Endothelial cell of umbilical vein (primary cell): ENCODE data around the gene HIRA. TPM values are rescaled to one million over a fixed set of nuclear protein-coding genes. Genes with fewer than 3 reads are reported as not detected.

ENCODE experiments used
- BruUV-seq: library from RNA; stranded (reverse); fragments of 400-500 nt; replicated peaks from 2 replicates; lab custom pipeline; 2021; lab: Mats Ljungman, UMichigan
- CTCF ChIA-PET: fragments of 300-600, 350-600 bp; sonication (Branson Sonifier 250); formaldehyde crosslinking; loops from one replicate; lab custom pipeline; 2021; ENCODE audit warnings: antibody characterized with exemption, inconsistent platforms; lab: Charles Lee
- POLR2A ChIA-PET: fragments of 300-600, 350-600 bp; sonication (Branson Sonifier 250); formaldehyde crosslinking; loops from one replicate; lab custom pipeline; 2021; ENCODE audit warnings: antibody characterized with exemption, inconsistent platforms; lab: Charles Lee
- DNase-seq: peaks from one replicate; pipeline ENCODE4 v3.0.0-alpha.2; 2011; ENCODE audit warnings: low read depth, low spot score
- FAIRE-seq: peaks from 2 replicates; lab custom pipeline; 2011; peaks lifted over from hg19 to GRCh38; lab: Jason Lieb, UNC
- H2AFZ ChIP-seq: 2 replicates; pipeline ENCODE4 v1.6.0; 2012; ENCODE audit warnings: low read depth, low read length, control low read depth, inconsistent platforms
- H3K27ac ChIP-seq: 2 replicates; pipeline ENCODE4 v1.5.1; 2011; ENCODE audit warnings: low read depth, mild to moderate bottlenecking, control low read depth, low read length, moderate library complexity; ENCODE audit not compliant: insufficient read depth
- H3K27me3 ChIP-seq, 2 experiments: 2 replicates each; pipeline versions ENCODE4 v1.6.0 to v1.6.1; 2011; ENCODE audit warnings: low read length in 2 of 2, mixed read lengths in 1 of 2; ENCODE audit not compliant: control insufficient read depth in 2 of 2, insufficient read depth in 2 of 2
- H3K36me3 ChIP-seq, 2 experiments: 2 replicates in 1 of 2; 3 replicates in 1 of 2; pipeline ENCODE4 v1.5.1; 2011; ENCODE audit warnings: low read length in 2 of 2, mild to moderate bottlenecking in 1 of 2, moderate library complexity in 1 of 2; ENCODE audit not compliant: control insufficient read depth in 2 of 2, insufficient read depth in 2 of 2; ENCODE audit errors: extremely low read depth in 1 of 2
- H3K4me1 ChIP-seq: 3 replicates; pipeline ENCODE4 v1.5.1; 2011; ENCODE audit warnings: mild to moderate bottlenecking, low read length; ENCODE audit not compliant: control insufficient read depth, insufficient read depth; ENCODE audit errors: extremely low read depth
- H3K4me2 ChIP-seq: 2 replicates; pipeline ENCODE4 v1.6.1; 2011; ENCODE audit warnings: low read length, control low read depth, mixed read lengths; ENCODE audit not compliant: insufficient read depth
- H3K4me3 ChIP-seq, 3 experiments: fragments of 200-600 bp in 1 of 3; sonication (generic), shearing (Covaris generic) in 1 of 3; replicated peaks in 1 of 3; 2 replicates each; pipeline ENCODE4 v1.5.1; 2011 to 2016; ENCODE audit warnings: control low read depth in 3 of 3, low read length in 3 of 3, mild to moderate bottlenecking in 2 of 3, inconsistent platforms in 1 of 3, low read depth in 1 of 3, moderate library complexity in 1 of 3; ENCODE audit not compliant: insufficient read depth in 1 of 3
- H3K79me2 ChIP-seq: 2 replicates; pipeline ENCODE4 v1.6.0; 2012; ENCODE audit warnings: low read length, inconsistent platforms; ENCODE audit not compliant: control insufficient read depth, insufficient read depth
- H3K9ac ChIP-seq: replicated peaks from 2 replicates; pipeline ENCODE3; 2011; ENCODE audit warnings: low read length, control low read depth; ENCODE audit not compliant: insufficient read depth; ENCODE audit errors: extremely low read depth
- H3K9me1 ChIP-seq: replicated peaks from 3 replicates; pipeline ENCODE4 v1.6.0; 2011; ENCODE audit warnings: mild to moderate bottlenecking, low read length; ENCODE audit not compliant: control insufficient read depth, insufficient read depth; ENCODE audit errors: extremely low read depth
- H3K9me3 ChIP-seq: replicated peaks from 2 replicates; pipeline ENCODE4 v1.5.1; 2012; ENCODE audit warnings: low read length, inconsistent platforms; ENCODE audit not compliant: control insufficient read depth, insufficient read depth
- H4K20me1 ChIP-seq: replicated peaks from 2 replicates; pipeline ENCODE3; 2011; ENCODE audit warnings: mild to moderate bottlenecking, low read length; ENCODE audit not compliant: control insufficient read depth, insufficient read depth; ENCODE audit errors: extremely low read depth
- EZH2 ChIP-seq: IDR thresholded peaks from 2 replicates; pipeline ENCODE4 v1.6.1; 2012; ENCODE audit warnings: borderline replicate concordance, low read depth, mild to moderate bottlenecking, moderate library complexity, low read length, inconsistent platforms; ENCODE audit not compliant: severe bottlenecking
- FOS ChIP-seq: IDR thresholded peaks from 2 replicates; pipeline ENCODE4 v1.6.1; 2011; ENCODE audit warnings: mild to moderate bottlenecking, low read length, moderate library complexity, borderline replicate concordance; ENCODE audit not compliant: insufficient read depth
- GATA2 ChIP-seq: IDR thresholded peaks from 2 replicates; pipeline ENCODE4 v1.7.0; 2011; ENCODE audit warnings: low read depth, mild to moderate bottlenecking, moderate library complexity, mixed read lengths, low read length; ENCODE audit not compliant: insufficient read length, insufficient read depth
- JUN ChIP-seq: IDR thresholded peaks from 2 replicates; pipeline ENCODE4 v1.6.1; 2011; ENCODE audit warnings: borderline replicate concordance, low read depth; ENCODE audit not compliant: insufficient read length, insufficient read depth
- MYC ChIP-seq: IDR thresholded peaks from one replicate; pipeline ENCODE4 v1.6.1; 2011; ENCODE audit warnings: mild to moderate bottlenecking, low read depth, low read length
- POLR2A ChIP-seq: IDR thresholded peaks from 2 replicates; pipeline ENCODE4 v1.6.1; 2012; ENCODE audit warnings: low read depth, mild to moderate bottlenecking, control low read depth, low read length
- POLR2AphosphoS5 ChIP-seq: IDR thresholded peaks from 2 replicates; pipeline ENCODE4 v1.6.1; 2012; ENCODE audit warnings: low read depth, mild to moderate bottlenecking, control low read depth, low read length, moderate library complexity; ENCODE audit not compliant: insufficient read depth
- dilution Hi-C: fragments of 300-500 bp; cut with MboI; formaldehyde crosslinking; loops from one replicate; pipeline ENCODE4 v1.15.0; 2019; ENCODE audit warnings: low sequenced_read_pairs; ENCODE audit not compliant: extremely low pct_ligation_motif_present
- intact Hi-C: fragments of 100-400 bp; cut with micrococcal nuclease; formaldehyde crosslinking; loops from one replicate; pipeline ENCODE4 v1.10.0; 2022
- polyA plus RNA-seq, 4 experiments: library from polyadenylated mRNA; depleted of rRNA in 3 of 4; stranded (reverse) in 3 of 4; unstranded in 1 of 4; fragments of >200 nt; gene quantifications; 2 replicates each; pipeline versions ENCODE4 v1.2.1 to v1.2.3, GENCODE V29; 2011 to 2012; ENCODE audit warnings: missing spikeins in 1 of 4
- total RNA-seq: library from RNA; stranded (reverse); gene quantifications from 2 replicates; pipeline ENCODE4 v1.2.3, GENCODE V29; 2021
- TF ChIP-seq, protein P1 (sequence below), 2 donors: IDR thresholded peaks; 1 replicate in 1 of 2; 2 replicates in 1 of 2; pipeline ENCODE4 v1.5.1; 2011; ENCODE audit warnings: low read length in 2 of 2, mild to moderate bottlenecking in 2 of 2, moderate library complexity in 2 of 2, control low read depth in 1 of 2, inconsistent platforms in 1 of 2, low read depth in 1 of 2; ENCODE audit not compliant: insufficient read depth in 1 of 2; ENCODE audit errors: extremely low read depth in 1 of 2
- TF ChIP-seq, protein P2 (sequence below): IDR thresholded peaks from 2 replicates; pipeline ENCODE4 v1.6.1; 2011; ENCODE audit not compliant: insufficient read depth, insufficient read length

The HIRA gene
- total and polyA plus RNA-seq, 2 donors (not counting 3 experiments of a cell fraction or from before 2014, with no cell fraction given): 17.3 to 27.7 TPM

DNA sequence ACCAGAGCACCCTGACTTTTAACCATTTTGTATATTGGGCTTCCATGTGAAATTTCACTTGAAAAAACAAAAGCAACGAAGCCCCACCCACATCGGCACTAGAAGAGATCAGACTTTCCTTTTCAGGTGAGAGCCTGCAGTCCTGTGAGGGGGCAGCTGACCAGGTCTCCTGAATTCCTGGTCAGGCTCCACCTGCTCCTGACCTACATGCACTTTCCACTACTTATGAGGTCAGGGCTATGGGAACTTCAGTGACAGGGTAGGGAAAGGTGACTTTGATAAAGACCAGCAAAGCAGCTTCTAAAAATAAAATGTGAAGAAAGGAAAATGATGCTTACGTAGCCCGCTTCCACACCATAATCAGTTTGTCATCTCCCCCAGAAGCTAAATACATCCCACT, 24.7 kb downstream of the HIRA start:
- Histone ChIP-seq H2AFZ (no peak overlapping the region), H3K4me3 (no peak overlapping the region), H3K9me3 (no peaks in the 10 kb centered on the region), H3K4me2 (no peak overlapping the region), H3K27ac (no peak overlapping the region), H3K9ac (no peak overlapping the region), H4K20me1 (no peaks in the 10 kb centered on the region), H3K9me1 (no peaks in the 10 kb centered on the region), H3K36me3 (peaks cover 6 to 21% of the 10 kb centered on the region in 2 experiments), H3K4me1 (no peaks in the 10 kb centered on the region), H3K79me2 (peaks cover 10% of the 10 kb centered on the region), H3K27me3 (no peaks in the 10 kb centered on the region)
- no TSS peak for BruUV-seq
- dilution Hi-C loops (no loop called here), intact Hi-C loops (no loop called here)
- CTCF ChIA-PET: no interaction called here
- POLR2A ChIA-PET: no interaction called here
- DNase-seq: no peak
- no peak for FAIRE-seq
- TF ChIP-seq JUN: no peak
- no peak for TF ChIP-seq GATA2
- TF ChIP-seq, protein P1, sequence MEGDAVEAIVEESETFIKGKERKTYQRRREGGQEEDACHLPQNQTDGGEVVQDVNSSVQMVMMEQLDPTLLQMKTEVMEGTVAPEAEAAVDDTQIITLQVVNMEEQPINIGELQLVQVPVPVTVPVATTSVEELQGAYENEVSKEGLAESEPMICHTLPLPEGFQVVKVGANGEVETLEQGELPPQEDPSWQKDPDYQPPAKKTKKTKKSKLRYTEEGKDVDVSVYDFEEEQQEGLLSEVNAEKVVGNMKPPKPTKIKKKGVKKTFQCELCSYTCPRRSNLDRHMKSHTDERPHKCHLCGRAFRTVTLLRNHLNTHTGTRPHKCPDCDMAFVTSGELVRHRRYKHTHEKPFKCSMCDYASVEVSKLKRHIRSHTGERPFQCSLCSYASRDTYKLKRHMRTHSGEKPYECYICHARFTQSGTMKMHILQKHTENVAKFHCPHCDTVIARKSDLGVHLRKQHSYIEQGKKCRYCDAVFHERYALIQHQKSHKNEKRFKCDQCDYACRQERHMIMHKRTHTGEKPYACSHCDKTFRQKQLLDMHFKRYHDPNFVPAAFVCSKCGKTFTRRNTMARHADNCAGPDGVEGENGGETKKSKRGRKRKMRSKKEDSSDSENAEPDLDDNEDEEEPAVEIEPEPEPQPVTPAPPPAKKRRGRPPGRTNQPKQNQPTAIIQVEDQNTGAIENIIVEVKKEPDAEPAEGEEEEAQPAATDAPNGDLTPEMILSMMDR (IDR thresholded peaks at IDR 0.05; ENCODE audit: extremely low read depth in 1 of 2, insufficient read depth in 1 of 2, low read depth in 1 of 2, low read length in 2 of 2): no peak
- TF ChIP-seq POLR2A: no peak
- TF ChIP-seq MYC: no peak
- TF ChIP-seq POLR2AphosphoS5: no peak
- TF ChIP-seq FOS: no peak
- TF ChIP-seq EZH2: no peak
- TF ChIP-seq, protein P2, sequence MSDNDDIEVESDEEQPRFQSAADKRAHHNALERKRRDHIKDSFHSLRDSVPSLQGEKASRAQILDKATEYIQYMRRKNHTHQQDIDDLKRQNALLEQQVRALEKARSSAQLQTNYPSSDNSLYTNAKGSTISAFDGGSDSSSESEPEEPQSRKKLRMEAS: no peak
